Activated B cell treated with CpG ODN at 0.5 μM for 24 hours (primary cell): Measurements from ENCODE around the gene CLEC12A. TPM values are rescaled to one million over a fixed set of nuclear protein-coding genes. Genes with fewer than 3 reads are reported as not detected.
A peak's percentile ranks its signal among the peaks of the same experiment; 100 is the strongest.
"Not testable (repeated sequence)": the region's sequence is repeated elsewhere in the genome, so short reads cannot be mapped to it uniquely, and the experiment has no call there.

Experiments
- ATAC-seq: fragments of 200-7000 bp; cut with Tn5 transposase; one replicate; pipeline ENCODE4 v1.10.0; 2021; ENCODE audit warnings: low read depth, mild to moderate bottlenecking, moderate library complexity
- CTCF ChIA-PET: fragments of 350-600 bp; sonication (Branson Sonifier 250); formaldehyde crosslinking; loops from one replicate; lab custom pipeline; 2021; ENCODE audit warnings: antibody characterized with exemption; lab: Charles Lee
- POLR2A ChIA-PET: fragments of 350-600 bp; sonication (Branson Sonifier 250); formaldehyde crosslinking; loops from one replicate; lab custom pipeline; 2021; ENCODE audit warnings: antibody characterized with exemption; lab: Charles Lee
- DNase-seq: peaks from one replicate; pipeline ENCODE4 v3.0.0; 2022
- H3K27ac Mint-ChIP-seq: one replicate; pipeline ENCODE4 v1.8.0; 2020; ENCODE audit warnings: mixed read lengths
- H3K27me3 Mint-ChIP-seq: one replicate; pipeline ENCODE4 v1.8.0; 2021; ENCODE audit warnings: mixed read lengths
- H3K36me3 Mint-ChIP-seq: one replicate; pipeline ENCODE4 v1.8.0; 2021; ENCODE audit warnings: low read depth, mixed read lengths
- H3K4me1 Mint-ChIP-seq: one replicate; pipeline ENCODE4 v1.8.0; 2021; ENCODE audit warnings: mixed read lengths
- H3K4me3 Mint-ChIP-seq: one replicate; pipeline ENCODE4 v1.8.0; 2020; ENCODE audit warnings: mild to moderate bottlenecking, mixed read lengths
- H3K9me3 Mint-ChIP-seq: one replicate; pipeline ENCODE4 v1.8.0; 2020; ENCODE audit warnings: mixed read lengths
- intact Hi-C: fragments of 100-400 bp; cut with micrococcal nuclease; formaldehyde crosslinking; loops from one replicate; pipeline ENCODE4 v1.15.1; 2024
- total RNA-seq: library from RNA; stranded (reverse); gene quantifications from 2 replicates; pipeline ENCODE4 v1.2.3, GENCODE V29; 2022
- TF ChIP-seq, protein P1 (sequence below): fragments of 200-600 bp; IDR thresholded peaks from one replicate; pipeline ENCODE4 v1.8.0; 2022; ENCODE audit warnings: antibody characterized with exemption, mild to moderate bottlenecking

The CLEC12A gene
- total RNA-seq, 1 donor from 2014 or later, result not detected

GRCh38 chr12:9960590-9960989 lies 10.6 kb upstream of the CLEC12A start:
- ATAC-seq (no peak), DNase-seq (no peak)
- Mint-ChIP-seq H3K27ac (no peak overlapping the region), H3K36me3 (no peaks in the 10 kb centered on the region), H3K4me1 (peaks cover 35% of the 10 kb centered on the region), H3K9me3 (no peaks in the 10 kb centered on the region), H3K4me3 (peak overlapping the region; percentile 44), H3K27me3 (no peaks in the 10 kb centered on the region)
- POLR2A ChIA-PET, result no interaction called here
- intact Hi-C loops, result no loop called here
- TF ChIP-seq, protein P1, sequence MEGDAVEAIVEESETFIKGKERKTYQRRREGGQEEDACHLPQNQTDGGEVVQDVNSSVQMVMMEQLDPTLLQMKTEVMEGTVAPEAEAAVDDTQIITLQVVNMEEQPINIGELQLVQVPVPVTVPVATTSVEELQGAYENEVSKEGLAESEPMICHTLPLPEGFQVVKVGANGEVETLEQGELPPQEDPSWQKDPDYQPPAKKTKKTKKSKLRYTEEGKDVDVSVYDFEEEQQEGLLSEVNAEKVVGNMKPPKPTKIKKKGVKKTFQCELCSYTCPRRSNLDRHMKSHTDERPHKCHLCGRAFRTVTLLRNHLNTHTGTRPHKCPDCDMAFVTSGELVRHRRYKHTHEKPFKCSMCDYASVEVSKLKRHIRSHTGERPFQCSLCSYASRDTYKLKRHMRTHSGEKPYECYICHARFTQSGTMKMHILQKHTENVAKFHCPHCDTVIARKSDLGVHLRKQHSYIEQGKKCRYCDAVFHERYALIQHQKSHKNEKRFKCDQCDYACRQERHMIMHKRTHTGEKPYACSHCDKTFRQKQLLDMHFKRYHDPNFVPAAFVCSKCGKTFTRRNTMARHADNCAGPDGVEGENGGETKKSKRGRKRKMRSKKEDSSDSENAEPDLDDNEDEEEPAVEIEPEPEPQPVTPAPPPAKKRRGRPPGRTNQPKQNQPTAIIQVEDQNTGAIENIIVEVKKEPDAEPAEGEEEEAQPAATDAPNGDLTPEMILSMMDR, result no peak
- CTCF ChIA-PET, result no interaction called here

DNA sequence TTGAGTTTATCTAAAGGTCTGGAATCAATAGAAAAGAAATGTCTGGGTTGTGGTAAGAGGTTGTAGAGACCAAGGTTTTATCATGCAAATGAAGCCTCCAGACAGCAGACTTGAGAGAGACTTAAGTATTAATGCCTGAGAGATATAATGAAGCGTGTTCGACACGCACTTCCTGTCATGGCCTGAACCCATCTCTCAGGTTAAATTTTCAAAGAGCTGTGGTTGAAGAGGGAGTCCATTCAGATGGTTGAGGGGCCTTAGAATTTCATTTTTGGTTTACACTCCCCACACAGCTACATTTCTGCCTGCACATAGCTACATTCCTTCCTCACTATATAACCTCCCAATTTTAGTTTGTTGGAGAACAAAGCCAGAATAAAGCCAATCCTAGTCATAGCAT lies 10.1 kb upstream of the CLEC12A start:
- ATAC-seq (no peak), DNase-seq (no peak)
- TF ChIP-seq, protein P1, result no peak
- POLR2A ChIA-PET, result no interaction called here
- peaks cover 32% of the 10 kb centered on the region for H3K4me1 Mint-ChIP-seq
- peak overlapping the region; percentile 44 for H3K4me3 Mint-ChIP-seq
- H3K27ac Mint-ChIP-seq, result no peak overlapping the region
- no peaks in the 10 kb centered on the region for H3K36me3 Mint-ChIP-seq
- H3K27me3 Mint-ChIP-seq, result no peaks in the 10 kb centered on the region
- CTCF ChIA-PET, result no interaction called here
- intact Hi-C loops, result no loop called here
- no peaks in the 10 kb centered on the region for H3K9me3 Mint-ChIP-seq

DNA sequence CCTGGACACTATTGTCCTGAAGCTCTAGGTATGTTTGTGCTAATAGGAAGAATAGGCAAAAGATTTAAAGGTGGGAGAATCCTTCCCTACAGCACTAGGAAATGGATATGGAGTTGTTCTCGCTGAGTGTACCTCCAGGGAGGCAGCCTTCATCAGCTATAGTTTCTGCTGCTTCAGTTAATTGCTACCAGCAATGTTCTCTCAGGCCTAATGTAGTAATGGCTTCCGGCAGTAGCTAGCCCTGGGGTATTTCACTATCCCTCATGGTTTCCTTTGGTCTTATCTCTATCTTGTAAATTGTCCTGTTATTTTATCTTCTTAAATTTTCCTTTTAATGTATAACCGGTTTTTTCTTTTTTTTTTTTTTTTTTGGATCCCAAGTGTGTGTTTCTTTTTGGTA lies 9.3 kb upstream of the CLEC12A start:
- H3K9me3 Mint-ChIP-seq, result peaks cover 1% of the 10 kb centered on the region
- H3K4me3 Mint-ChIP-seq, result no peak overlapping the region
- H3K27ac Mint-ChIP-seq, result no peak overlapping the region
- TF ChIP-seq, protein P1, result no peak
- CTCF ChIA-PET, result no interaction called here
- DNase-seq (no peak), ATAC-seq (no peak)
- H3K27me3 Mint-ChIP-seq, result peaks cover 1% of the 10 kb centered on the region
- intact Hi-C loops, result no loop called here
- H3K36me3 Mint-ChIP-seq, result no peaks in the 10 kb centered on the region
- H3K4me1 Mint-ChIP-seq, result peaks cover 32% of the 10 kb centered on the region
- POLR2A ChIA-PET, result no interaction called here

- no peaks in the 10 kb centered on the region for H3K4me1 Mint-ChIP-seq
- ChIA-PET POLR2A (no interaction called here), CTCF (no interaction called here)
- H3K27ac Mint-ChIP-seq, result no peak overlapping the region
- intact Hi-C loops, result no loop called here
- H3K9me3 Mint-ChIP-seq, result peaks cover 5% of the 10 kb centered on the region
- no peak overlapping the region for H3K4me3 Mint-ChIP-seq
- ATAC-seq (no peak), DNase-seq (no peak)
- H3K27me3 Mint-ChIP-seq, result peaks cover 14% of the 10 kb centered on the region
- H3K36me3 Mint-ChIP-seq, result no peaks in the 10 kb centered on the region
- TF ChIP-seq, protein P1, result no peak
Measured at GRCh38 chr12:9969673-9970072, 1.5 kb upstream of the CLEC12A start.

DNA sequence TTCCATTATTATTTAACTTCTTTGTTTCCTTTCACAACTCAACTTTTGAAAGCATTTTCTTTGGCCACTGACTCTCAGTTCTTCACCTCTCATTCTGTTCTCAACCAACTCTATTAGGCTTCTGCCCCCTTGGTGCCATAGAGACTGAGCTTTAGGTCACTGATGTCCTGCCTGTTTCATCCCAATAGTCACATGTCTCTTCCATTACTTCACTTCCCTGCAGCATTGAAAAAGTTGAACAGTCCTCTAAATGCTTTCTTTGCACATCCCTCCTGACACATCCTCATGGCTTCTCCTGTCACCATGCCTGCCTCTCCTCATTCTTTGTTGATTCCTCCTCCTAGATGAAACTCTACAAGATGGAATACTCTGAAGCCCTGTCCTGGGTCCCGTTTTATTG lies 2.7 kb downstream of the CLEC12A start:
- ATAC-seq (no peak), DNase-seq (no peak)
- Mint-ChIP-seq H3K27me3 (peaks cover 21% of the 10 kb centered on the region), H3K4me3 (no peak overlapping the region), H3K4me1 (no peaks in the 10 kb centered on the region), H3K27ac (no peak overlapping the region), H3K9me3 (peaks cover 12% of the 10 kb centered on the region), H3K36me3 (peaks cover 8% of the 10 kb centered on the region)
- TF ChIP-seq, protein P1, result no peak
- intact Hi-C loops, result no loop called here
- POLR2A ChIA-PET, result no interaction called here
- CTCF ChIA-PET, result interaction anchor here (0.6 kb wide), 1 partner anchor 52 kb away, joined by 3 read pairs; no protein-coding TSS in a partner anchor

- H3K27ac Mint-ChIP-seq, H3K36me3 Mint-ChIP-seq, POLR2A ChIA-PET, H3K4me1 Mint-ChIP-seq, CTCF ChIA-PET, ATAC-seq, H3K4me3 Mint-ChIP-seq, DNase-seq, intact Hi-C loops: not testable (repeated sequence)
- H3K27me3 Mint-ChIP-seq, result peaks cover 21% of the 10 kb centered on the region
- peaks cover 12% of the 10 kb centered on the region for H3K9me3 Mint-ChIP-seq
Measured at GRCh38 chr12:9974731-9975130, 3.5 kb downstream of the CLEC12A start.
